IPS DF 4.7 (cell line): Measurements from ENCODE around the gene NFKB1.
"Not testable (repeated sequence)": the region's sequence is repeated elsewhere in the genome, so short reads cannot be mapped to it uniquely, and the experiment has no call there.

Source experiments
- DNase-seq: peaks from one replicate; pipeline ENCODE4 v3.0.0-alpha.2; 2013; ENCODE audit warnings: low spot score; ENCODE audit errors: extremely low read depth

The NFKB1 gene

GRCh38 chr4:102598086-102598761, 97.1 kb downstream of the NFKB1 start:
- DNase-seq: no peak

DNA sequence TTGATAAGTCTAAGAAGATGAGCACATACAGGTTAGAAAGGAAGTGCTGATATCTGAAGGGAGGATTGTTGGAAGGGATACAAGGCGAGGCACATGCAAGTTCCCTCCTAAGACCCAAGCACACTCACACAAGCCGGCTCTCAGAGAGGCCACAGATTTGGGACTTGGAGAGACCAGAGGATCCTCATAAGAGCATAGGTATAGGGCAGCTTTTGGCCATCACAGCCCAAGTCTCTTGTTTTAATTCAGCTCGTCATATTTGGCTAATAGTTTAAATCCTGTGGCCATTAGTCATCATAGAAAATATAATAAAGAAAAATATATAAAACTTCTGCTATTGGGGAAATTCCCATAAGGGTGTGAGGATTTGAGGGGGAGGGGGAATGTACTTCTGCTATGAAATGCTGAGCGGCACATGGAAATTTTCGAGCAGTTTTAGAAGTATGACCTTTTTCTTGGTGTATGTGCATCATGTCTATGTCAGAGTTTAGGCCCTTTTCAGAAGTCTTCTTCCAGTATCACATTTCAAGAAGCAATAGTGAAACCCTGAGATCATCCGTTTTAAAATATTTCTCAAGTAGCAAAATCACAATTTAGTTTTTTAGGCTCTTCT, 97.7 kb downstream of the NFKB1 start:
- DNase-seq: no peak

DNA sequence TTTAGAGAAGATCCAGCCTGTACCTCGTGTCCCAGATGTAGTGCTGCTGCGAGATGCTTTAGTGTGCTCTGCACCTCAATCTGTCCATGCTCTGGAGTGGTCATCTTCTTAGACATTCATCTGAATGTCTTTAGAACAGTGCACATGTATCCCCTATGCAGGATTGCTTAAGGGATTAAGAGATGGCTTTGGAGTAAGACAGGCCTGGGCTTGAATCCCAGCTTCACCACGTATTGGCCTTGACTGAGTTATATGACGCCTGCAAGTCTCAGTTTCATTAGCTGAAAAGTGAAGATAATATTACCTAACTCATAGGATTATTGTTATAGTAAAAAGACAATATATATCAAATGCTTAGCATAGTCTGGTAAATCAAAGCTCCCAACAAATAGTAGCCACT, 98.3 kb downstream of the NFKB1 start:
- DNase-seq: no peak

DNA sequence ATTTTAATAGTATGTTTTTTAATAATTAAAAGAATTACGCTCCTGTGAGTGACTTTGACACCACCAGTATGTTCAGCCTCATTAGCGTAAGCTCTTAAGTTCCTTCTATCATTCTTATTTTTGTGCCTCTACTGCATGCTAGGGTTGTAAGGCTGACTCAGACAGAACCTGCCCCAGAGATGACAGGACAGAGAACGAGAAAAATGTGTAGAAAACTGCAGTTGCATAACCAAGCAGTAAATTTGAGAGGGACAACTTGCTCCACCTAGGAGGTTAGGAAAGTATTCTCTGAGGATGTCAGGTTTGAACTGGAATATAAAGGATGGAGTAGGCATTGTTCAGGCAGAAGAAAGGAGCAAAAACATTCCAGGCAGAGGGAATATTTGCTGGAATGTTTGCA, 98.7 kb downstream of the NFKB1 start:
- DNase-seq: no peak

DNA sequence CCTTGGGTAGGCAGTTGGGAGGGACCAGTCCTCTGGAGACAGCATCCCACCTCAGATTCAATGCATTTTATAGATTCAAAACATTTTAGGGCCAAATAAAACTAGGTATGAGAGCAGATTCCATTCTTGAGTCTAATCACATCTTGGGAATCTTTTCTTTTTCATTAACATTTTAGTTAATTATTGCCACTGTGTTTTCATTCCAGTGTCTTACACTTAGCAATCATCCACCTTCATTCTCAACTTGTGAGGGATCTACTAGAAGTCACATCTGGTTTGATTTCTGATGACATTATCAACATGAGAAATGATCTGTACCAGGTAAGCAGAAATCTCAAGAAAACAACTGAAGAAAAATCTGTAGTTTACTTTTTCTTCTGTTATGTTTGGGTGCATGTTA, 99.5 kb downstream of the NFKB1 start:
- DNase-seq: no peak

DNA sequence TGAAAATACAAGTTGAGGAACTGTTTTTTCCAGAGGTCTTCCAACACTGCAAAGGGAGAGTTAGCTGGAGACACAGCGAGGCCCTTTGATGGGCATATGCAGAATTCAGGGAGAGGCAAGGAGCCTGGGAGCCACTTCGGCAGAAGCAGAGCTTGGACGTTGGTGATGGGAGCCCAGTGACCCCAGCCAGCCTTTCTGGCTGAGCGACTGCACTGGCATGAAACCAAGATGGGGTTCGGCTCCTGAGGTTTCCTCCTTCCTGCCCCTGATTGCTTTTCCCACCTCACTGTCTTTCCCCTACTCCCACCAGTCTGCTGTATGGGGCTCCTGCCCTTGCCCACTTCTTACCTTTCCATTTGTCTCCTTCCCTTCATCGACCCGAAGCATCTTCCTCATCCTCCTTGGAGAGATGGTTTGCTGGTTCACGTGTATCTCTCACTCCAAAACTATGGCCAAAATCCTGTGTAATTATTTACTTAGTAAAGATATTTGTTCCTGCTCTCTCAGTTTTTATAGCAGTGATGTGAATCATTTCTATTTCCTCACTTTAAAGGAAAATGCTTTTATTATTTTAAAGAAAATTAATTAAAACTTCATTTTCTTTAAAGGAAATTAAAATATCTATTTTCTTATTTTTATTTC, 100.5 kb downstream of the NFKB1 start:
- no peak for DNase-seq

DNA sequence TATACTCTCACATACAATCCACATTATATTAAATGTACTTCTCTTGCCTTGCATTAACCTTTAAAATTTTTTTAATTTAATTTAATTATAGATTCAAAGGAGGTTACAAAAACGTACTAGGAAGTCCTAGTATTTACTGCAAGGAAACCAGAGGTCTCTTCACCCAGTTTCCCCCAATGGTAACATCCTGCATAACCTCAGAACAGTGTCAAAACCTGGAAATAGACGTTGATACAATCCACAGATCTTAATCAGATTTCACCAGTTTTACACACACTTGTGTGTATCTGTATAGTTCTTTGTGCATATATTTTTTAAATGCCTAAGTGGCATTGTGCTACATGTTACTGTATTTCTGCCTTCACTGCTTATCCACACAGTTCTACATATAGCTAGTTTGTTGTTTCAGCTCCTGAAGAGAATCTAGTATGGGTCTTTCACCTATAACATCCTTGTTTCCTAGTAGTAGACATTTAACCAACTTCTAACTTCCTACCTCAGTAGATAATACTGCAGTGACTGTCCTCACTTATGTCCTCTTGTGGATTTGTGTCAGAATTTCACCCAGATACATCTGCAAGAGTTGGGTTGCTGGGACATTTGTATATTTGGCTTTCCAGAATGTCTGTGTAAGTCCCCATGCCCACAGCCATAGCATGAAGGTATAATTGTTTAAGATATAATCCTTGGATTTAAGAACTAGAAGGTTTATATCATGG, 103.2 kb downstream of the NFKB1 start:
- DNase-seq: no peak

DNA sequence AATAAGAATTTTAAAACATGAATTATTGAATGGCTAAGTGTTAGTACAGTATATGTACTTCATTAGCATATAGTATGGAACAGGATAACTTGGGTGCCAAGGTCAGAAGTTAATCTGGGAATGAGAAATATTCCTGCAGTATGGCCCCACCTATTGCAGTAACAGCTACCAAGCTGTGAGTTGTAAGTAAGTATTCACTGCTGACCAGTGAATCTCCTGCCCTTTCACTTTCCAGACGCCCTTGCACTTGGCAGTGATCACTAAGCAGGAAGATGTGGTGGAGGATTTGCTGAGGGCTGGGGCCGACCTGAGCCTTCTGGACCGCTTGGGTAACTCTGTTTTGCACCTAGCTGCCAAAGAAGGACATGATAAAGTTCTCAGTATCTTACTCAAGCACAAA, 105.1 kb downstream of the NFKB1 start:
- no peak for DNase-seq

DNA sequence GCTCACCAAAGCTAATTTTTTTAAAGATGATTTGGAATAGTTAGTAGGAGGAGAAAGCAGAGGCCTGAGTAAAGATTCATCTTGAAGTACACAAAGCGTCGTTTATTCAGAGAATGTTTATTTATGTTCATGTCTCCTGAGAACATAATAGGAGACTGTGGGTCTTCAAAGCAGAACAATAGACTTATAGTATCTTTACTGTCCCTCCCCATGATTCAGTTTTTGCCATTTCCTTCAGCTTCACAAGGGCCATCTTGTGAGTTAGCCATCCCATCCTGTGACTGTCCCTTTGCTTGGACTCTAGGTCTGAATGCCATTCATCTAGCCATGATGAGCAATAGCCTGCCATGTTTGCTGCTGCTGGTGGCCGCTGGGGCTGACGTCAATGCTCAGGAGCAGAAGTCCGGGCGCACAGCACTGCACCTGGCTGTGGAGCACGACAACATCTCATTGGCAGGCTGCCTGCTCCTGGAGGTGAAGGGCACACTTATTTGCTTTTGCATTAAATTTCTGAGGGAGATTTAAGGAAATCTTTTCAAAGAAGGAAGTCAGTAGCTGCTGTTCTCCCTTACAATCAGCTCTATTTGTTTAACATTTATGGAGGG, 105.8 kb downstream of the NFKB1 start:
- no peak for DNase-seq

GRCh38 chr4:102608190-102608589, 107.0 kb downstream of the NFKB1 start:
- no peak for DNase-seq

DNA sequence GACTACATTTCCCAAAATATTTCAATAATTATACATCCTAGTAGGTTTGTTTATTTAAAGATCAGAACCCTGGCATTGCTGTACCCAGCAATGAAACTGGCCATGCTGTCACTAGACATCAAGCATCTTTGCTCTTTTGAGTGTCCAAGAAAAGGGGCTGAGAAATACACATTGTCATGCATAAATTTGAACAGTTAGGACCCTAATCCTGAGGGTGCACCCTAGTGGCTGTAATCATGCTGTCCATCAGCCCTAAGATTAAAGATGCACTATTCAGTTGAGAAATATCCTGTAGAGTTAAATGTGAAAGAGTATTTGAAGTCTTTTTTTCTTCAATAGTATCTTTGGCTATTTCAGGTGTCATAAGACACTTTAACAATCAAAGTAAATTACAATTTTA, 108.8 kb downstream of the NFKB1 start:
- DNase-seq: no peak

DNA sequence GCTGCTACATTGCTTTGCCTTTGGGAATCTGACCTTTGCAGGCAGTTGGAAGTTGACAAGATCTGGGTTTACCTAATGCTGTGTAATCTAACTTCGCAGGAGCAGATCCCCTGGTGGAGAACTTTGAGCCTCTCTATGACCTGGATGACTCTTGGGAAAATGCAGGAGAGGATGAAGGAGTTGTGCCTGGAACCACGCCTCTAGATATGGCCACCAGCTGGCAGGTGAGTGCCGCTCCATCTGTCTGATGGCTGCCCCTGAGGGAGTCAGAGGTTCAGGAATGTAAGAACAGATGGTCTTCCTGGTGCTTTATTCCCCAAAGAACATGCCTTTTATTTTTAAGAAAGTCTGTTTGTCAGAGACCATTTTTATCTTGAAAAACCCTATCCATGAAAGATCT, 109.3 kb downstream of the NFKB1 start:
- no peak for DNase-seq

DNA sequence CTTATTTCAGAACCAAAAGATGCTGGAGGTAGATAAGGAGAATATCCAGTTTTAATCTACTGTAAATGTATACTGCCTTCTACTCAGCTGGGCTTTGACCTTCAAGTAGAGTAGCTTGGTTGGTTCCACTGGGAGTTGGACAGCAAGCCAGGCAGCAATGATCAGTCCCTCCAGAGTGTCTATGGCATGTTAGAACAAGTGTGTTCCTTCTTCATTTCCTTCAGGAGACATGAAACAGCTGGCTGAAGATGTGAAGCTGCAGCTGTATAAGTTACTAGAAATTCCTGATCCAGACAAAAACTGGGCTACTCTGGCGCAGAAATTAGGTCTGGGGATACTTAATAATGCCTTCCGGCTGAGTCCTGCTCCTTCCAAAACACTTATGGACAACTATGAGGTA, 111.1 kb downstream of the NFKB1 start:
- DNase-seq: no peak

DNA sequence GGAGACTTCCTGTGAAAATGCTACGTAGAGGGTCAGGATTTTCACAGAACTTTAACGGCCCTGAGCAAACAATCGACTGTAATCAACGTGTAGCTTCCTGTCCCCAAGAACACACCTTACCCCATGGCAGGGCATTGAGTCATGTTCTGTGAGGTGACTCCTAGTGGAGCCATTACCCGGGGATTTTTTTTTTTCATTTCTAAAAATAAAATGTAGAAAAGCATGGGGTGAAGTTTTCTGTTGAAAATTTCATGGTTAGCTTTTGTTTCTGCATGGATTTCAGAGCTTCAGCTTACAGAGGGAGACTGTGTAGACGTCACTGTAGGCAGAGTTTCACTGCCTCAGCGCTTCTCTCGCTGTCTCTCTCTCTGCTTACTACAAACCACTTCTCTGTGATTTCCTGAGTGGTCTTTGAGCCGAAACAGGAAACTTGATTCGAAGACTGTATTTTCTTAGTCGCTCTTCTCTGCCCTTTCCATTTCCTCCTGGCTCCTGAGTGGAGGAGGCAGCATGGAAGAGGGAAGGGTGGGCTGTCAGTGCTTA, 111.7 kb downstream of the NFKB1 start:
- no peak for DNase-seq

GRCh38 chr4:102614801-102615200, 113.6 kb downstream of the NFKB1 start:
- no peak for DNase-seq

GRCh38 chr4:102616636-102617035, 115.5 kb downstream of the NFKB1 start:
- no peak for DNase-seq

DNA sequence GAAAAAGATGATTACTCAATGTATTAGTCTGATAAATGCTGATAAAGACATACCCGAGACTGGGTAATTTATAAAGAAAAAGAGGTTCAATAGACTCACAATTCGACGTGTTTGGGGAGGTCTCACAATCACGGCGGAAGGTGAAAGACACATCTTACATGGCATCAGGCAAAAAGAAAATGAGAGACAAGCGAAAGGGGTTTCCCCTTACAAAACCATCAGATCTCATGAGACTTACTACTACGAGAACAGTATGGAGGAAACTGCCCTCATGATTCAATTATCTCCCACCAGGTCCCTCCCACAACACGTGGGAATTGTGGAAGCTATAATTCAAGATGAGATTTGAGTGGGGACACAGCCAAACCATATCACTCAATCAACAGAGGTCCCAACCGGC, 117.9 kb downstream of the NFKB1 start:
- DNase-seq: not testable (repeated sequence)

- not testable (repeated sequence) for DNase-seq
These were observed 118.8 kb downstream of the NFKB1 start for GRCh38 chr4:102619776-102620631.

GRCh38 chr4:102620697-102621497, 119.7 kb downstream of the NFKB1 start:
- no peak for DNase-seq

DNA sequence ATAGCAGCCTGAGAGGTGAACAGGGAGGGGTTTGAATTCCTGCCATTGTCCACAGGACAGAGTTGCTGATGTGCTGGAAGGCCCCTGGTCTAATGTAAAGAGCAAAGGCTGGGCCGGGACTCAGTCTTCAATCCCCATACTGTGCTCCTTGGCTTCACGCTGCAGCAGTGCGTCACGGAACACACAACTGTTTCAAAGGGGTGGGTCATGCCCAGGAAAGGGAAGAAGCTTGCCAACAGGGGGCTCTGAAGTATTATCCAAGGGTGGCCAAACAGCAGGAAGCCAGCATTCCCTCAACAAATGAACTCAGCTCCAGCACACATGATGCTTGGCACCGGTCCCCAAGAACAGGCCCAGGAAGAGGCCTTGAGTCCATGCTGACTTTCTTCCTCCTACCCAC, 122.5 kb downstream of the NFKB1 start:
- no peak for DNase-seq
